ENCODE measurements around the gene SLC30A2. TPM values are rescaled to one million over a fixed set of nuclear protein-coding genes. Genes with fewer than 3 reads are reported as not detected.

The SLC30A2 gene
- total and polyA plus RNA-seq, 9 of the 15 experiments (the other 6 are each of a cell fraction or from before 2014, with no cell fraction given), result 0.01 to 0.18 (median 0.06) TPM; not detected in 3

- TF ChIP-seq CREB3 (tag; conservative IDR thresholded peaks at IDR 0.05; ENCODE audit: low read depth) (no peak), FOXM1 (IDR thresholded peaks at IDR 0.05; ENCODE audit: low read depth) (no peak), FOXM1 (CRISPR knock-in tag; IDR thresholded peaks at IDR 0.05; ENCODE audit: low read depth) (0 out of 2 replicates have a peak, but pooled peaks have one; percentile 3), HEY1 (CRISPR knock-in tag; IDR thresholded peaks at IDR 0.05; ENCODE audit: borderline replicate concordance) (no peak), IRF9 (tag; IDR thresholded peaks at IDR 0.05) (no peak), ZNF175 (CRISPR knock-in tag; IDR thresholded peaks at IDR 0.05; ENCODE audit: low read depth) (no peak), SMARCB1 (IDR thresholded peaks at IDR 0.05; ENCODE audit: insufficient read length, low read depth) (no peak), ZNF384 (IDR thresholded peaks at IDR 0.05; ENCODE audit: low read depth, low read length) (peak; percentile 77), SPI1 (IDR thresholded peaks at IDR 0.05; ENCODE audit: borderline replicate concordance, low read depth, low read length) (no peak), HCFC1 (IDR thresholded peaks at IDR 0.05; ENCODE audit: low read depth, low read length) (peak; percentile 39), SMAD4 (CRISPR knock-in tag; conservative IDR thresholded peaks at IDR 0.05) (no peak; the same call in 1 of the 2 replicates), SAFB (IDR thresholded peaks at IDR 0.05; ENCODE audit: borderline replicate concordance, low read depth, low read length) (no peak), IRF1 (CRISPR knock-in tag; IDR thresholded peaks at IDR 0.05; ENCODE audit: borderline replicate concordance) (no peak)
- TF ChIP-seq, protein P1, sequence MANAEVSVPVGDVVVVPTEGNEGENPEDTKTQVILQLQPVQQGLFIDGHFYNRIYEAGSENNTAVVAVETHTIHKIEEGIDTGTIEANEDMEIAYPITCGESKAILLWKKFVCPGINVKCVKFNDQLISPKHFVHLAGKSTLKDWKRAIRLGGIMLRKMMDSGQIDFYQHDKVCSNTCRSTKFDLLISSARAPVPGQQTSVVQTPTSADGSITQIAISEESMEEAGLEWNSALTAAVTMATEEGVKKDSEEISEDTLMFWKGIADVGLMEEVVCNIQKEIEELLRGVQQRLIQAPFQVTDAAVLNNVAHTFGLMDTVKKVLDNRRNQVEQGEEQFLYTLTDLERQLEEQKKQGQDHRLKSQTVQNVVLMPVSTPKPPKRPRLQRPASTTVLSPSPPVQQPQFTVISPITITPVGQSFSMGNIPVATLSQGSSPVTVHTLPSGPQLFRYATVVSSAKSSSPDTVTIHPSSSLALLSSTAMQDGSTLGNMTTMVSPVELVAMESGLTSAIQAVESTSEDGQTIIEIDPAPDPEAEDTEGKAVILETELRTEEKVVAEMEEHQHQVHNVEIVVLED (CRISPR knock-in tag; IDR thresholded peaks at IDR 0.05), result no peak
- TF ChIP-seq, protein P2, sequence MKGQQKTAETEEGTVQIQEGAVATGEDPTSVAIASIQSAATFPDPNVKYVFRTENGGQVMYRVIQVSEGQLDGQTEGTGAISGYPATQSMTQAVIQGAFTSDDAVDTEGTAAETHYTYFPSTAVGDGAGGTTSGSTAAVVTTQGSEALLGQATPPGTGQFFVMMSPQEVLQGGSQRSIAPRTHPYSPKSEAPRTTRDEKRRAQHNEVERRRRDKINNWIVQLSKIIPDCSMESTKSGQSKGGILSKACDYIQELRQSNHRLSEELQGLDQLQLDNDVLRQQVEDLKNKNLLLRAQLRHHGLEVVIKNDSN (CRISPR knock-in tag; IDR thresholded peaks at IDR 0.05), result no peak; the same call in 1 of the 2 replicates
Measured at GRCh38 chr1:26029864-26030481, 15.9 kb downstream of the SLC30A2 start (continued).
